ENCODE results near the gene F2R.
"Not testable (repeated sequence)": the region's sequence is repeated elsewhere in the genome, so short reads cannot be mapped to it uniquely, and the experiment has no call there.

Gene F2R

DNA sequence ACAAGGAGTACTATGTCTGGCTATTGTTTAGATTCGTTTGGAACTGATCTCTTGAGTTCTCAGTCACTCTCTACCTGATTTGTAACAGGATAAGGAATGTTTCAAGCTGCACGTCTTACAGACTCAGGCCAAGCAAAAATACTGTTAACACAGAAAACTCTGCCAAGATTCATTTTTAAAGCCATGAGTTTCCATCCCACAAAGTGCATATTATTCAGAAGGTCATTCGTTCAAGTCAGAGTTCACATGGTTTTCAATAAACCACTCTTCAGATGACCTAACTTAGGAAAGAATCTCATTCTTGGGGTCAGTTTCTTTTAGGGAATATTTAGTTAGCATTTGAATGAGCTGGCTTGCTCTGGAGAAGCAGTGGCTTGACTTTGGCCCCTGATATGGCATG lies 49.3 kb downstream of the F2R start:
- H3K36me3 Mint-ChIP-seq (ENCODE audit: low read depth) = no peaks in the 10 kb centered on the region
- TF ChIP-seq, protein P1, sequence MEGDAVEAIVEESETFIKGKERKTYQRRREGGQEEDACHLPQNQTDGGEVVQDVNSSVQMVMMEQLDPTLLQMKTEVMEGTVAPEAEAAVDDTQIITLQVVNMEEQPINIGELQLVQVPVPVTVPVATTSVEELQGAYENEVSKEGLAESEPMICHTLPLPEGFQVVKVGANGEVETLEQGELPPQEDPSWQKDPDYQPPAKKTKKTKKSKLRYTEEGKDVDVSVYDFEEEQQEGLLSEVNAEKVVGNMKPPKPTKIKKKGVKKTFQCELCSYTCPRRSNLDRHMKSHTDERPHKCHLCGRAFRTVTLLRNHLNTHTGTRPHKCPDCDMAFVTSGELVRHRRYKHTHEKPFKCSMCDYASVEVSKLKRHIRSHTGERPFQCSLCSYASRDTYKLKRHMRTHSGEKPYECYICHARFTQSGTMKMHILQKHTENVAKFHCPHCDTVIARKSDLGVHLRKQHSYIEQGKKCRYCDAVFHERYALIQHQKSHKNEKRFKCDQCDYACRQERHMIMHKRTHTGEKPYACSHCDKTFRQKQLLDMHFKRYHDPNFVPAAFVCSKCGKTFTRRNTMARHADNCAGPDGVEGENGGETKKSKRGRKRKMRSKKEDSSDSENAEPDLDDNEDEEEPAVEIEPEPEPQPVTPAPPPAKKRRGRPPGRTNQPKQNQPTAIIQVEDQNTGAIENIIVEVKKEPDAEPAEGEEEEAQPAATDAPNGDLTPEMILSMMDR (IDR thresholded peaks at IDR 0.05) = no peak
- H3K4me1 Mint-ChIP-seq = no peaks in the 10 kb centered on the region
- H3K27me3 Mint-ChIP-seq (ENCODE audit: low read depth, poor library complexity) = peaks cover 2% of the 10 kb centered on the region
- no peak for DNase-seq
- H3K4me3 Mint-ChIP-seq = no peak overlapping the region
- peaks cover 17% of the 10 kb centered on the region for H3K9me3 Mint-ChIP-seq
- H3K27ac Mint-ChIP-seq = no peak overlapping the region

DNA sequence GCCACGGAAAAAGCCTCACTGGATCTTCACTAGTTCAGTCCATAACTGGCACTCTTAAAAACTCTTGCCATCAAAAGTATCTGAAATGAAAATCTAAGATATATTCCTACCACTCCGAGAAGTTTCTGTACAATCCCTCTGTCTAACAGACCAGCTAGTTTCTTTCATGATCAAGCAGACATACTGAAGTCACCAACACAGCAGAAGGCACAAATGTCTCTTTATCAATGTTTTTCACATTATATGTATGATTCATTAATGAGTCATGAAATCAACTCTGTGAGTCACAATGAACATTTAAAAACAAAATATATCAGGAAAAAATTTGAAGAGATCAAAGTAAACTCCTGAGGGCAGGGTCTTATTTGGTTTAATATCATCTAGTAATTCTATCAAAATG lies 50.8 kb downstream of the F2R start:
- peaks cover 17% of the 10 kb centered on the region for H3K9me3 Mint-ChIP-seq
- no peak overlapping the region for H3K4me3 Mint-ChIP-seq
- TF ChIP-seq, protein P1 (IDR thresholded peaks at IDR 0.05) = no peak
- H3K36me3 Mint-ChIP-seq (ENCODE audit: low read depth) = no peaks in the 10 kb centered on the region
- DNase-seq = no peak
- peaks cover under 1% of the 10 kb centered on the region for H3K4me1 Mint-ChIP-seq
- H3K27ac Mint-ChIP-seq = no peak overlapping the region
- H3K27me3 Mint-ChIP-seq (ENCODE audit: low read depth, poor library complexity) = peaks cover 2% of the 10 kb centered on the region

DNA sequence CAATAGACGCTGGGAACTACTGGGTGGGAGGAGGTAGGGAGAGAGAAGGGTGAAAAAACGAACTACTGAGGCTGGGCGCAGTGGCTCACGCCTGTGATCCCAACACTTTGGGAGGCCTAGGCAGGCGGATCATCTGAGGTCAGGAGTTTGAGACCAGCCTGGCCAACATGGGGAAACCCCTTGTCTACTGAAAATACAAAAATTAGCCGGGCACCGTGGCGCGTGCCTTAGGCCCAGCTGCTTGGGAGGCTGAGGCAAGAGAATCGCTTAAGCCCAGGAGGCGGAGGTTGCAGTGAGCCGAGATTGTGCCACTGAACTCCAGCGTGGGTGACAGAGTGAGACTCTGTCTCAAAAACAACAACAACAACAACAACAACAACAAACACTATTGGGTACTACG lies 55.1 kb downstream of the F2R start:
- H3K27ac Mint-ChIP-seq; DNase-seq; H3K4me1 Mint-ChIP-seq; H3K27me3 Mint-ChIP-seq (ENCODE audit: low read depth, poor library complexity); H3K4me3 Mint-ChIP-seq; H3K9me3 Mint-ChIP-seq; H3K36me3 Mint-ChIP-seq (ENCODE audit: low read depth): not testable (repeated sequence)

DNA sequence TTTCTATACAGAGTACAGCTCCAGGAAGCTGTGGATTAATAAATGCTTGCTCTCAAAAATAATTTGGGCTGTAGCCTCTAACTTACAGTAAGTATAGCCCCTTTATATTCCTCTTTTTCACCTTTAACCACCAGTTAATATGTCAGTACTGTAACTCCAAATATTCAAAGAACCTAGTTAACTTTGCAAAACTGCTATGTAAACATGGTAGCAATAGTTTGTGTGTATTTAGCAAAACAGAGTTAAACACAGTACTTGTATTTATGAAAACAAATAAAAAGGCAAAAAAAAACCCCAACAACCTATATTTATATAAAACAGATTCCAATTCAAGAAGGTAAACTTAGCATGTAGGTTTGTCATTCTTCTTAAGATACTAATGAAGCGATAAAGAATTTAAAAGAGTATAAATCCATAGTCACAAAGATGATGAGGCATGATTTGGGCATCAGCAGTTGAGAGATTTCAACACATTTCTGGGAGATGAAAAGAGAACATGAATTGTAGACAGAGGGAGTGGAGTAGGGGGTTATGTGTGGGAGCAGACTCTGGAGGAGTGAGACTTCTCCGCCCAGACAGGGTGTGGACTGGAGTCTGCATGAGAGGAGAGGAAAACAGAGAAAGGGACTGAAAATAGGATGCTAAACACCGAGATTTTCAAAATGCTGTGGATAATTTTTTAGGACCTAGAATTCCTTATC lies 55.9 kb downstream of the F2R start:
- Mint-ChIP-seq H3K27me3 (ENCODE audit: low read depth, poor library complexity) (peaks cover 2% of the 10 kb centered on the region), H3K9me3 (no peaks in the 10 kb centered on the region), H3K27ac (peak overlapping the region; percentile 24), H3K4me3 (no peak overlapping the region), H3K4me1 (peaks cover 8% of the 10 kb centered on the region), H3K36me3 (ENCODE audit: low read depth) (no peaks in the 10 kb centered on the region)
- no peak for DNase-seq
- TF ChIP-seq, protein P1 (IDR thresholded peaks at IDR 0.05) = no peak

DNA sequence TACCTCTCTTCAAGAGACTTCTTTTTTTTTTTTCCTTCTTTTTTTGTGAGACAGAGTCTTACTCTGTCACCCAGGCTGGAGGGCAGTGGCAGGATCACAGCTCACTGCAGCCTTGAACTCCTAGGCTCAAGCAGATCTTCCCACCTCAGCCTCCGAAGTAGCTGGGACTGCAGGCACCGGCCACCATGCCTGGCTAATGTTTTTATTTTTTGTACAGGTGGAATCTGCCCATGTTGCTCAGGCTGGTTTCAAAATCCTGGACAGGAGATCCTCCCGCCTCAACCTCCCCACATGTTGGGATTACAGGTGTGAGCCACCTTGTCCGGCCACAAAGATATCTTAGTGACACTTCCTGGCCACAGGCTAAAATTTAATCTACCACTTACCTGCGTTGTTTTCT lies 60.0 kb downstream of the F2R start:
- DNase-seq = no peak
- no peak overlapping the region for H3K4me3 Mint-ChIP-seq
- TF ChIP-seq, protein P1 (IDR thresholded peaks at IDR 0.05) = no peak
- no peaks in the 10 kb centered on the region for H3K36me3 Mint-ChIP-seq (ENCODE audit: low read depth)
- H3K27me3 Mint-ChIP-seq (ENCODE audit: low read depth, poor library complexity) = no peaks in the 10 kb centered on the region
- no peaks in the 10 kb centered on the region for H3K9me3 Mint-ChIP-seq
- H3K27ac Mint-ChIP-seq = no peak overlapping the region
- peaks cover 23% of the 10 kb centered on the region for H3K4me1 Mint-ChIP-seq

DNA sequence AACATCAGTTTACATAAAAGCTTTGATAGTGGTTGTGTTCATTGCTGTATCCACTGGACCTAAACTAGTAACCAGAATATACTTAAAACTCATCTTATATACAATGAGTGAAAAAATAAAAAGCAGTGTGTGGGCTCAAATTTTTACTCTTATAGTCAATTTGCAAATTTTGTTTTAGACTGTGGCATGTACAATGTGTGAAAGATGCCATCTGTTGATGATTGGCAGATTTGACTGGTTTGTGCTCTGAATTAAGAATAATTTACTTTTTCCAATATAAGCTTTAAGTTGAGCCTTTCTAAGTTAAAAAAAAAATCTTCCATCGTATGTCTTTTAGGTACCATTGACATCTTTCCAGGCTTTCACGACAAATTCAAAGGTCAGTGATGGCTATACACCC lies 60.5 kb downstream of the F2R start:
- no peaks in the 10 kb centered on the region for H3K36me3 Mint-ChIP-seq (ENCODE audit: low read depth)

DNA sequence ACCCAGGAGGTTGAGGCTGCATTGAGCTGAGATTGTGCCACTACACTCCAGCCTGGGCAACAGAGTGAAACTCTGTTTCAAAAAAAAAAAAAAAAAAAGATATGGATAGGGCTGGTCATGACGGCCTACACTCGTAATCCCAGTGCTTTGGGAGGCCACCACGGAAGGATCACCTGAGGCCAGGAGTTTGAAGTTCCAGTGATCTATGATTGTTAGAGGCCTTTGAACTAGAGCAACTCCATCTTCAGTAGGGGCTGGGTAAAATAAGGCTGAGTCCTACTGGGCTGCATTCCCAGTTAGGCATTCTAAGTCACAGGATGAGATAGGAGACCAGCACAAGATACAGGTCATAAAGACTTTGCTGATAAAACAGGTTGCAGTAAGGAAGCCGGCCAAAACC lies 64.7 kb downstream of the F2R start:
- H3K4me3 Mint-ChIP-seq; H3K9me3 Mint-ChIP-seq; H3K27ac Mint-ChIP-seq; H3K36me3 Mint-ChIP-seq (ENCODE audit: low read depth); DNase-seq: not testable (repeated sequence)
- H3K4me1 Mint-ChIP-seq = peaks cover 20% of the 10 kb centered on the region
- peaks cover 12% of the 10 kb centered on the region for H3K27me3 Mint-ChIP-seq (ENCODE audit: low read depth, poor library complexity)

More for the DNA sequence above, 60.5 kb downstream of the F2R start:
- no peaks in the 10 kb centered on the region for H3K9me3 Mint-ChIP-seq
- no peak overlapping the region for H3K4me3 Mint-ChIP-seq
- TF ChIP-seq, protein P1 (IDR thresholded peaks at IDR 0.05) = no peak
- H3K27ac Mint-ChIP-seq = no peak overlapping the region
- DNase-seq = no peak
- peaks cover 23% of the 10 kb centered on the region for H3K4me1 Mint-ChIP-seq
- peaks cover 3% of the 10 kb centered on the region for H3K27me3 Mint-ChIP-seq (ENCODE audit: low read depth, poor library complexity)

All from nephron progenitor cell (in vitro differentiated cells).